ENCODE data around the gene ATXN7L1. TPM values are rescaled to one million over a fixed set of nuclear protein-coding genes. Genes with fewer than 3 reads are reported as not detected.
"Not testable (repeated sequence)": the region's sequence is repeated elsewhere in the genome, so short reads cannot be mapped to it uniquely, and the experiment has no call there.

Gene ATXN7L1
- polyA plus RNA-seq, 4 donors: 9.4 to 12.6 (median 10.8) TPM

GRCh38 chr7:105807448-105807762 is 69.0 kb downstream of the ATXN7L1 start:
- DNase-seq (ENCODE audit: low read depth in 4 of 4, low spot score in 3 of 4): no peak

- no peak for DNase-seq (ENCODE audit: low read depth in 4 of 4, low spot score in 3 of 4)
These were observed 69.6 kb downstream of the ATXN7L1 start for GRCh38 chr7:105806592-105807447.

DNA sequence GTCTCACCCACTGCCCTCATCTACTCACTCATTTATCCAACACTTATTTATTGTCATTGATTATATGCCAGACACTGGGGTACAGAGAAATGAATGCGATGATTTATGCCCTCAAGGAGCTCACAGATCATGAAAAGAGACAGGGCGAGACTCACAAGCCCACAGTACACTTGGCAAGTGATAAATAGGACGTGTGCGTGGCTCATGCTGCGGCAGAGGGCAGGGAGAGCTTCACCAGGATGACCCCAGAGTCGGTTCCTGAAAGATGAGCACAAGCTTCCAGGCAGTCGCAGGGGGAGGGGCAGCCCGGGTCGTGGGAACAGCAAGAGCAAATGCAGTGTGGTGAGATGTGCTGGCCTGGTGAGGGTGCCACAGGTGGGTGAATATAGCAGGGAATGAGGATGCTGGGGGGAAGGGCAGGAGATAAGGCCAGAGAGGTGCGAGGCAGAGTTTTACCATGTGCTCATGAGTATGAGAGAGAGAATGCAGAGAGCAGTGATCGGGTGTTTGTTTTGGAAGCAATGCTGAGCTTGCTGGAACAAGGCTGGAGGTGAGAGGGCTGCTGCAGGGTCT is 70.9 kb downstream of the ATXN7L1 start:
- no peak for DNase-seq (ENCODE audit: low read depth in 4 of 4, low spot score in 3 of 4)

DNA sequence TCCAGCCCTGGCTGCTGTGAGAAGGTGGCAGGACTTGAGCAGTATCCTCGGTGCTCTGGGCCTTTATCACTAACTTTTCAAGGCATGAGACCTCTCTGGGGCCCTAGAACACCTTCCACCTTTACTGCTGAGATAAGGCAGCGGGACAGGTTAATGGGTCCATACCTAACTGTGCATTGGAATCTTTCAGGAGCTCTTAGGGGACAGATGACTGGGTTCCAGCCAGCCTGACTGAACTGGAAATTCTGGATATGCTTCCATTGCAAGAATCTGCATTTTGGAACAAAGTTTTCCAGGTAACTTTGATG is 73.0 kb downstream of the ATXN7L1 start:
- no peak for DNase-seq (ENCODE audit: low read depth in 4 of 4, low spot score in 3 of 4)

DNA sequence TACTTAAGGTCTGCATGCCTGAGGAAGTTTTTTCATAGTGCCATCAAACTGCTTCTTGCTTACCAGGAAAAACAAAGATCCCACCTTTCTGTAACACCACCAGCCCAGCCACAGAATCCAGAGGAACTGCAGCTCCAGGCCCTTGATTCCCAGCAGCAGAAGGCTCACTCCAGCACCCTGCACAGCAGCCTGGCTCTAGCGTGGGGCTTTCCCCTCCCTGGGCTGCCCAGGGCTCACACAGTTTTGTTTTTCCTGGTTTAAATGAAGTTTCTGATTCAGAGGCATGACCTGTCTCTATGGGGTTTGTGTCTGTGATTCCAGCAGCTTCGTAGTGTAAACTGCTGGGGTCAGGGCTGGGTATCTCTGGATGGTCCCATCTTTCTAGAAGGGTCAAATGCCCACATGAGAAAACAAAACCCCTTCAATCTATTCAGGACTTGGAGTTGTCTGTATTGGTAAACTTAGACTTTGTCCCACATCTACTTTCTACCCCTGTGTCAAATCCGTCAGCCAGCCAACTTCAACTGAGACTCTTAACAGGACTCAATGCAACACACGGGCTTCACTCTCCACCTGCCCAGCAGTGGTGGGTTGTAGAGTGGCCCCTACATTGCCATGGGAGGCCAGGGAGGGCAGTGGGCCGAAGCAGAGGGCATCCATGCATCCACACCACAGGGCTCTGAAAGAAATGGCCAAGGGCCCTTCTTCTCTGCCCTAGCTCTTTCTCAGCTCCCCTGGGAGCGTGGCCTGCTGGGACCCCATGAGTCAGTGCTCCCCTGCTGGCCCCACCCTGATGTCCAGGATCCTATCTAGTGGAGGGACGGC is 73.6 kb downstream of the ATXN7L1 start:
- DNase-seq (ENCODE audit: low read depth in 4 of 4, low spot score in 3 of 4): no peak

GRCh38 chr7:105800849-105801534 is 75.4 kb downstream of the ATXN7L1 start:
- no peak for DNase-seq (ENCODE audit: low read depth in 4 of 4, low spot score in 3 of 4)

DNA sequence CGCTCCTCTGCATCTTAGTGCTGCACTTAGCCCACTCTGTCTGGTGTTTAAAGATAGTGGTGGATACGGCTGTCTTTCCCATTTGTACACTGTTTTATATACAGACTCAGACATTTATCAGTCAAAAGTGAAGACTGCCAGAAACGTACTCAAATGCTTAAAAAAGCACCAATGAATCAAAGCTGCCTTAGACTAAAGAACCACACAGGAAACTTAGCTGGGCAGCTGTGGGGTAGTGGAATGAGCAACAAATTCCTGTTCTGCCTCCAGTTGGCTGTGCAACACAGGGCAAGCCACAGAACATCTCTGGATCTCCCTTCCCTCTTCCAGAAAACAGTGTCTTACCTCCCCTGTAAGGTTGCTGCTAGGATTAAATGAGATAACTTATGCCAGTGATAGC is 76.0 kb downstream of the ATXN7L1 start:
- DNase-seq (ENCODE audit: low read depth in 4 of 4, low spot score in 3 of 4): no peak

DNA sequence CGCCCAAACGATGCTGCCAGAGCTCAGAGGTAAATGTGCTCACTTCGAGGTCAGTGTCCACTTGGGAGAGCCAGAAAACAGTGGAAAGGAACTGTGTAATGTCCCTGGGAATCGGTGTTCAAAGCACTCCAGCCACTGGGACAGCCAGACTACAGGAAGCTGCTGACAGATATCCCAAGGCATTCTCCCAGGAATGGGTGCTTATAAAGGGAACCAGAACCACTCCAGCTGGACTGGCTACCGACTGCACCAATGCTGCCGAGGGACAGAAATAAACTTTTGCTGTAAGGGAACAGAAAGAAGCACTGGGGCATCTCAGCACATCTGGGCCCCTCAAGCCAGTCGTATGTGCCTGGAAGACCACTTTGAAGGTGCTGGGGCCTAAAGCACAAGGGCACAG is 76.7 kb downstream of the ATXN7L1 start:
- DNase-seq (ENCODE audit: low read depth in 4 of 4, low spot score in 3 of 4): no peak

DNA sequence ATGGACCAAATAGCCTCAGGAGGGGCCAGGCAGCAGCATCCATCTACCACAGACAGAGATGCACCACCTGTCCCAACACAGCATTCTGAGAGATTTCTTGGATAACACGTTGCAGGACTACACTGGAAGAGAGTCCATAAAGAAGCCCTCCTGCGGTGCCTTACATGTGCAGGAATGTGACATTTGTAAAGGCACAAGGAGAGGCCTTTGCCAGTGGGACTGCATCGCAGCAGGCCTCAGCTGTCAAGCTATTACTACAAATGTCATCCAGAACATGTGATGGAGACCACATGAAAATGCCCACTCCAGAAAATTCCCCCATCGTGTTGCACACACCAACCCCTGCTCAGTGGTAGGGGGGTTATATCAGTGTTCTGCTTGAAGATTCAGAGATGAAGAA is 77.4 kb downstream of the ATXN7L1 start:
- no peak for DNase-seq (ENCODE audit: low read depth in 4 of 4, low spot score in 3 of 4)

DNA sequence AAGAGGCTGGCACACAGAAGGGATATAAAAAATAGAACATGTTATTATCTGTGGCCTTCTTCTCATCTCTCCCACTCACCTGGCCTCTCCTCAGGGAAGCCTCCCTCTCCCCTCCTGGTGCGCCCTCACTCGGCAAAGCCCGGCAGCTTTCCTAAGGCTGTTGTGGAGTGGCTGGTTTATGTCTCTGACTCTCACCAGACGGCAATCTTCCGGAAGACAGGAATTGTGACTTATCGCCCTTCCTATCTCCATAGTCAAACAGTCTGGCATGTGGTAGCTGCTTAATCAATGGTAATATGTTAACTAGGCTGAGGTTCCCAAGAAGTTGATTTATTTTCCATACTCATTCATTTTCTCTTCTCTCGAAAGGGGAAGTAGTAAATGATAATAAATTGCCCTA is 78.7 kb downstream of the ATXN7L1 start:
- no peak for DNase-seq (ENCODE audit: low read depth in 4 of 4, low spot score in 3 of 4)

DNA sequence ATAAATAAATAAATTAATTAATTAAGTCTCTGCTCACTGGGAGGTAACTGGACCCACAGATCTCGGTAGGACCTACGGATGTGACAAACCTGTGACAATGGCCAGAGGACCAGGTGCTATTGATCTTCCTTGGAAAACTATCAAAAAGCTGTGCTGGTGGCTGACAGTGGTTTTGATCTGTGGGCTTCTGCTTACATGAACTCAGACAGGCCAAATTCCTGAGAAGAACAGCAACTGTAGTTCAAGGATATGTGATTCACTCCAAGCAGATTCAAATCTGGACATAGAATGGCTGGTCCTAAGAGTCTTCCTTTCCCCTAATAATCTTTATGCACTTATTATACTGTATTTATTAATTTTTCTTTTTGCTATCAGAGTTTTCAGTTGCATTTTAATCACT is 80.0 kb downstream of the ATXN7L1 start:
- no peak for DNase-seq (ENCODE audit: low read depth in 4 of 4, low spot score in 3 of 4)

DNA sequence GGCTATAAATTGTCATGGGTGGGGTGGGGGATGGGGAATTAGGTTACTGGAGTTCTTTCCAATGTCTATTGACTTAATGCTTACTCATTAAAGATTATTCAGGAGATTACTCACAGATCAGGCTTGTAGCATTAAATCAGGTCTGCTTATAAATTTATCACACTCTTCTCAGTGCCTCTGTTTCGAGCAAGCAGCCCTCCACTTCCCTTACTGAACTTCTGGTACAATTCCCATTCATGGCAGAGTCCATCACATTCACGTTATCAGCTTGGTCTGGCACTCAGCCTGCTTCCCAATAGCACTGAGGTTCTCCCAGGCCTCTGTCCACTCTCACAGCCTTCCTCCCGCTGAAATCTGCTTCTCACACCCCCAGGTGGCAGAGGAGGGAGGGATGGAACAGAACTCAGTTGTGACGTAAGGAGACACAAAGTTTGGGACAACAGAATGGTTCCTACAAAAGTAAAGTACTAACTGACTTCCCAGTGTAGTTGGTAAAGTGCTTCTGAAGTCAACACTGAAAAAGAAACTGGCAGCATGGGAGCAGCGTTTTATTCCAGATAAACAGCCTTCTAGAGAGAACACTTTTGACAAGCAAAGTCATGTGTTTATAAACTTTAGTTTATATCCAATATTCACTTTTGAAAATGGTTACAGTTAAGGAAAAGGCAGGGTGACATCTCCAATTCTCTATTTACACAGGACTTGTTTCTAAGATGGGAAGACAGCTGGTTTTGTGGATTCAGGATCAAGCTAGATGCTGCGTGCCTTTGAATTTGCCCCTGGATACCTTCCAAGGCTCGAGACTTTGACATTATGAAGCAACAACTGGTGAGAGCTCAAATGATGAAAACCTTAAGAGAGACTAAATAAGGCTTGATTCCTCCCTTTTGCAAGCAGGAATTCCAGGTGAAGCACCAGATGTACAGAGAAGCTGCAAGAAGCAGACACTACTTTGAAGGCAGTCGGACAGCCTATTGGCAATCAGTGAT is 81.4 kb downstream of the ATXN7L1 start:
- DNase-seq (ENCODE audit: low read depth in 4 of 4, low spot score in 3 of 4): no peak

DNA sequence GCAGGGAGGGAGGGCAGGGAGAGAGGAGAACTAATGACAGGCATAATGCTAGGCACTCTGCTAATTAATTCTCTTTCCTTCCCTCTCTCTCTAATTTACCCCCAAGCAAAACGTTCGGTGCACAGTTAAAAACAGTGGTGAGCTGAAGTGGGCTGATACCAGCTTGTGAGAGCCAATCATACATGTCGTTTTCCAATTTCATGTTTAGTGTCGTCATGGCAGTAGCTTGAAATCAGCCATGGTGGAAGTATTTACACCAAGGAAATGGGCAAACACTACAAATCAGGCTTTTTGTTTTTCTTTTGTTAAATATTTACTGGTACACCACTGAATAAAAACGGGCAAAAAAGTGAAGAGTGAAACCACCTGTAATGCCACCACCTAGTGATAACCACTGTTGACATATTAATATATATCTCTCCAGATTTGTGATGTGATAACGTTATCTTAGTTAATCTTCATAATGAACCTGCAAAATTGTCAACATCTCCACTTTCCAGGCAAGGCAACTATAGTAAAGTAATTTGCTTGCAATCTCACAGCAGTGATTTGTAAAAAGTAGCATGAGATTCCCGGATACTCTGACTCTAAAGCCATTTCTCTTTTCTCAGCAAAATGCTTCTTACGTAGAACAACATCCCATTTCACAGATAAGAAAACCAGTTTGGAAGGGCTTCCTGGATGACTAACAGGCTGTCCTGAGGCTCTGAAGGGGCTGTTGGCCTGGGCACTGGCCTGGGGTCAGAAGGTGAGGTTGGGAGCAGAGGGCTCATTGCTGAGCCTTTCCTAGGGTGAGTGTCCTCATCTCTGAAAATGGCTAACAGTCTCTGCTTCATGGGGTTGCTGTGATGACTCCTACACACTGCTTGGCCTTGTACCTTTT is 83.7 kb downstream of the ATXN7L1 start:
- no peak for DNase-seq (ENCODE audit: low read depth in 4 of 4, low spot score in 3 of 4)

DNA sequence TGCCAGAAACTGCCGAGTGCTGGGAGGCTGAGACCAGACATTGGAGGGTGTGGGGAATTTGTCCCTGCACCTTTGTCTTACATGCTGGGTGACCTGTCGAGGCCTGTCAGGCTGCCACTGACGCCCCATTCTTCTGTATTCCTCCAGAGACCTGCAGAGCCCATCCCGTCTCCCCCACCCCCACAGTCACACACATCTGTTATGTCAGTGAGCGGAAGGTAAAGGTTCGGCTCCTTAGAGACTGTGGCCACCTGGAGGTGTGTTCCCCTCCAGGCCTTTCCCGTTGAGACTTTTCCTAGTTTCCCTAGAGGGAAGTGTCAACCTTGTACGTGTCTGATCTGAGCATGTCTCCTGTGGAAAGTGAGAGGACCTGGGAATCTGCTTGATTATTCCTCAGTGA is 84.5 kb downstream of the ATXN7L1 start:
- DNase-seq (ENCODE audit: low read depth in 4 of 4, low spot score in 3 of 4): no peak

GRCh38 chr7:105790996-105791395 is 85.4 kb downstream of the ATXN7L1 start:
- no peak for DNase-seq (ENCODE audit: low read depth in 4 of 4, low spot score in 3 of 4)

GRCh38 chr7:105790452-105790851 is 85.9 kb downstream of the ATXN7L1 start:
- DNase-seq (ENCODE audit: low read depth in 4 of 4, low spot score in 3 of 4): not testable (repeated sequence)

DNA sequence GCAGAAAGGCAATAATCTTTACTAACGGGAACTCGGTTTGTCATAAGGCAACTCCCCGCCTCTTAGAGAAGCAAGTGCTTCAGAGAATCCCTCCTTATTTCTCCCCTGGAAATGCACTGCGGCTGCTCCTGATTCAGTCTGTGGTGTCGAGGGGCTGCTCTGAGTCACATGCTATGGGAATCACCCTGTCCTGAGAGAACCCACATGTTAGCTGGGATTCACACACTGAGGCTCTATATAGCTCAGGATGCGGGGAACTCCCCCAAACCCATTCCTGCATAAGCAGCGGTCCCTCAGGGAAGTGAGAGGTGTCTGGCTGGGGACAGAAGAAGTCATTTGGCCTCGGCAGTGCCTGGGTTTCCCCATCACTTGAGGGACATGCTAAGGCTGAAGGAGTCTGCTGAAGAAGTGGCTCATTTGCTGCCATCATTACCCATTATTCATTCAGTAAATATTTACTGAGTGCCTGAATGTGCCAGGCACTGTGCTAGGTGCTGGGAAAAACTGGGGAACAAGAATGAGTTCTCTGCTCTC is 87.5 kb downstream of the ATXN7L1 start:
- DNase-seq (ENCODE audit: low read depth in 4 of 4, low spot score in 3 of 4): no peak

GRCh38 chr7:105788356-105788755 is 88.0 kb downstream of the ATXN7L1 start:
- DNase-seq (ENCODE audit: low read depth in 4 of 4, low spot score in 3 of 4): no peak

DNA sequence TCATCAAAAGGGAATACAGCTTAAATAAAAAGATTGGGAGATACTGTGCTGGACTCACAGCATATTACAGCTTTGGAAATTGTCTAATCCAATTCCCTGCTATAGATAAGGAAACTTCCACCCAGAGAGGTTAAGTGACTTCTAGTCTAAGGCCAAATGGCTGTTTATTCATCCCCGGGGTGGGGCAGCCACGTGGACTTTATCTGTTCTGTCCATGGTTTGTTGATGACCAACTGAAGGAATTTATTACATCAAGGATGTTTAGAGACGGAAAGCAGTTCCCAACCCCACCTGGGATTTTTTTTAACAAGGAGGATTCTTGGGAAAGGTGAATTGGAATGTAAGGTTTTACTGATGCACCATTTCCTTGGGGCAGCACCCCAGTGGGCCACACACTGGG is 88.6 kb downstream of the ATXN7L1 start:
- no peak for DNase-seq (ENCODE audit: low read depth in 4 of 4, low spot score in 3 of 4)
